Spleen (tissue), 7 donors: ENCODE results near the gene LCP1.

Experiments used
- CTCF ChIP-seq, 11 experiments: fragments of 200-600 bp in 7 of 11; fragments of 450-650 bp in 4 of 11; sonication (generic) in 4 of 11; IDR thresholded peaks in 8 of 11; conservative IDR thresholded peaks in 3 of 11; 1 replicate in 7 of 11; 2 replicates in 4 of 11; pipeline versions ENCODE4 v1.4.0 to v1.8.0; 2016 to 2021; ENCODE audit warnings: antibody characterized with exemption in 11 of 11, inconsistent platforms in 4 of 11, mild to moderate bottlenecking in 1 of 11
- POLR2A ChIP-seq, 3 donors: fragments of 450-650 bp; IDR thresholded peaks; one replicate each; pipeline ENCODE4 v1.5.1; 2017; ENCODE audit warnings: antibody characterized with exemption in 3 of 3, mild to moderate bottlenecking in 1 of 3
- donor health status: DM: no; HTN: no; CAD: no; lungs with moderate emphysema.
- donor health status: DM: no; HTN: no; CAD: no.
- donor health status: DM: no; HTN: no; CAD: no.

DNA sequence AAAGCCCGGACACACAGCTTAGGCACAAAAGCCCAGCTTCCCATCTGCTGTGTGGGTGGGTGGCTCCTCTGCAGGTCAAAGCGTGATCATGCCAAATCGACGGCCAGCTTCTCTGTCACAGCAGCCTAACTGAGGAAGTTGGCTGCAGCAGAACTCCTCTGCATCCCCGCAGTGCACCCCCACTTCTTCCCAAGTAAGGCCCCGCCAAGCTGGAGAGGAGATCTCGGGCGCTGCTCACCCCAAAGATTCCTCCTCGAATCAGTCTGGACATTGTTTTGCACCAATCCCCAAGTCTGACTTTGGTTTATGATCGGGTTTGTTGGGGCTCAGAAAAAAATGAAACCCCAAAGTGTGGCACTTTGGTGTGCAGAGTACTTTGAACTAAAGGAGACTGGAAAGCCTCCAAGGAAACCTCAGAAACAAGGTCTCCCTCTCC, 57.4 kb downstream of the LCP1 start:
- TF ChIP-seq POLR2A (IDR thresholded peaks at IDR 0.05) (no peak), CTCF (IDR thresholded peaks at IDR 0.05 in 8 of 11, conservative IDR thresholded peaks at IDR 0.05 in 3 of 11) (no peak)
